Neural cell (in vitro differentiated cells): ENCODE results near the gene LDLRAD4.

ENCODE experiments used
- CTCF ChIP-seq: fragments of 450-650 bp; IDR thresholded peaks from 2 replicates; pipeline ENCODE4 v1.5.1; 2014; ENCODE audit warnings: antibody characterized with exemption, mild to moderate bottlenecking, moderate library complexity; ENCODE audit not compliant: poor library complexity, severe bottlenecking
- EP300 ChIP-seq: fragments of 450-650 bp; conservative IDR thresholded peaks from 2 replicates; pipeline ENCODE4 v1.6.1; 2014; ENCODE audit warnings: antibody characterized with exemption, mild to moderate bottlenecking, moderate library complexity; ENCODE audit not compliant: poor library complexity, severe bottlenecking
- SMC3 ChIP-seq: fragments of 450-650 bp; conservative IDR thresholded peaks from 2 replicates; pipeline ENCODE4 v1.6.1; 2014; ENCODE audit warnings: antibody characterized with exemption, mild to moderate bottlenecking, moderate library complexity; ENCODE audit not compliant: poor library complexity
- TAF1 ChIP-seq: IDR thresholded peaks from 2 replicates; pipeline ENCODE4 v1.6.1; 2012; ENCODE audit warnings: low read depth

- TF ChIP-seq SMC3 (no peak), TAF1 (no peak), EP300 (no peak), CTCF (no peak)
Observed at GRCh38 chr18:13258921-13259320, 40.4 kb downstream of the LDLRAD4 start.
